SK-N-SH (cell line): Measurements from ENCODE around the gene LAMA4.

Experiments used
- EZH2phosphoT487 ChIP-seq: fragments of 200-600 bp; sonication (generic); IDR thresholded peaks from 2 replicates; pipeline ENCODE4 v1.6.1; 2017; ENCODE audit warnings: low read depth, mixed run types, mild to moderate bottlenecking, antibody characterized with exemption, moderate library complexity, borderline replicate concordance
- ZBTB33 ChIP-seq: IDR thresholded peaks from 2 replicates; pipeline ENCODE4 v1.4.0; 2012; ENCODE audit warnings: low read depth, borderline replicate concordance
- TF ChIP-seq, protein P1 (sequence below): IDR thresholded peaks from 2 replicates; pipeline ENCODE4 v1.4.0; 2012; ENCODE audit warnings: low read depth

DNA sequence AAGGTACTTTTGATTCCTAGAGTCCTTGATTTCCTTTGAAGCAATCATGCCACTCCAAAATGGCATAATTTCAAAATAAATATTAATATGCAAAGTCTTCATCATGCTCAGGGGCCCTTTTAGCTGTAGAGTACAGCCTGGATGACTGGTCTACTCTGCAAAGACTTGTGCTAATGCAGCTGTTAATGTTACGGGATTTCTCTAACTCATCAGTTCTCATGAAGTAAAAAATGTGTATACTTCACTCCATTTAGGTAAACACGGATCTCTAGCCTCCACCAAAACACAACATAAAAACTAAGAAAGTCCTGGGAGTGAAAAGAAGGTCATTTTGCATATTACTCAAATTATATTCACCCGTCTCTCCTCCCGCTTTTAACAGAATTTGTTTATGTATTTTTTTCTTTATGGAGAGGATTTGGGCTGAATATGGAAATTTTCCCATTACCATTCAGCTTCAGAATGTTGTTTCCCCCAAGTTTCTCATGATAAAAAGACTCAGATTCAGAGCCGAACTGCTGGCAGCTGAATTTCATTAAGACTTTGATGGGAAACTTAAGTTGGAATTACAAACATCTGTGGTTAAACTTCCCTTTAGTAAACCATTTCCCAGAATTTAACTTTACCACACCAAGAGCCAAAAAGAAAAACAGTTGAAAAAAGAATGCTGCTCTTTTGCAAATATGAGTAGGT lies 8.7 kb downstream of the LAMA4 start:
- TF ChIP-seq ZBTB33: no peak
- TF ChIP-seq, protein P1, sequence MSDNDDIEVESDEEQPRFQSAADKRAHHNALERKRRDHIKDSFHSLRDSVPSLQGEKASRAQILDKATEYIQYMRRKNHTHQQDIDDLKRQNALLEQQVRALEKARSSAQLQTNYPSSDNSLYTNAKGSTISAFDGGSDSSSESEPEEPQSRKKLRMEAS: no peak
- TF ChIP-seq EZH2phosphoT487: no peak
